ENCODE results near the gene NUDT3.
A peak's percentile ranks its signal among the peaks of the same experiment; 100 is the strongest.

NUDT3 gene

DNA sequence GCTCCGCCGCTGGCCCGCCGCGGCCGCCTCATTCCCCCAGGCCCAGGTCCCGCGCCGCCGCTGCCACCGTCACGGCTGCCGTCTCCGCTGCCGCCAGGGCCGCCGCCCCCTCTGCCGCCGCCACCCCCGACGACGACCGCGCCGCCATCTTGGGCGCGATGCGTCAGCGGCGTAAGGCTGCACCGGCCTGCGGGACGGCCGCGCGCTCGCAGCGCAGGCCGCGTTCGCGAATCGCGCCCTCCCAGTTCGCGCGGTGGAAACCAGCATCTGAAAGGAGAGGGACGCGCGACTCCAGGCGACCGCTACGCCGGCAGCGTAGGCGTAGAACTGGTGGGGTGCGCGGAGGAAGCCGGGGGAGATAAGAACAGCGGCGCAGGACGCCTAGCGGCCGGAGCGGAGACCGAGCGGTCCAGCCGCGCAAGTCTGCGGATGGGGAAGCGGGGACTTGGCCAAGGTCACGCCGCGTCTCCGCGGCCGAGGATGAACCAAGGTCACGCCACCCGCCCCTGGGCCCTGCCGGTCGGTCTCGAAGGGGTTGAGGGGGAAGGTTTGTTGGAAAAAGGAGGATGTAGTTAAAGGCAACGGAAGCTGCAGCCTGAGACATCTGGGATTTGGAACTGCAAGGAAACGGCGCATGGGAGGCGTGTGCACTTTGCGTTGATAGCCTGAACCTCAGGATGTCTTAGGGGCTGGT lies at the start of gene NUDT3:
TSS of gene NUDT3 (minus strand) at position 173 of the 694 bp plus-strand sequence. CDS start 307 bp downstream, outside the sequence.
- peak within 1 kb of the TSS; percentile 94 for H3K4me2 ChIP-seq (ENCODE audit: low read length)
- peak within 1 kb of the TSS; percentile 90 for H3K9ac ChIP-seq (ENCODE audit: low read length)
- H3K9me3 ChIP-seq (ENCODE audit: insufficient read depth, low read length): no peaks in the 10 kb centered on the region
- TF ChIP-seq, protein P1, sequence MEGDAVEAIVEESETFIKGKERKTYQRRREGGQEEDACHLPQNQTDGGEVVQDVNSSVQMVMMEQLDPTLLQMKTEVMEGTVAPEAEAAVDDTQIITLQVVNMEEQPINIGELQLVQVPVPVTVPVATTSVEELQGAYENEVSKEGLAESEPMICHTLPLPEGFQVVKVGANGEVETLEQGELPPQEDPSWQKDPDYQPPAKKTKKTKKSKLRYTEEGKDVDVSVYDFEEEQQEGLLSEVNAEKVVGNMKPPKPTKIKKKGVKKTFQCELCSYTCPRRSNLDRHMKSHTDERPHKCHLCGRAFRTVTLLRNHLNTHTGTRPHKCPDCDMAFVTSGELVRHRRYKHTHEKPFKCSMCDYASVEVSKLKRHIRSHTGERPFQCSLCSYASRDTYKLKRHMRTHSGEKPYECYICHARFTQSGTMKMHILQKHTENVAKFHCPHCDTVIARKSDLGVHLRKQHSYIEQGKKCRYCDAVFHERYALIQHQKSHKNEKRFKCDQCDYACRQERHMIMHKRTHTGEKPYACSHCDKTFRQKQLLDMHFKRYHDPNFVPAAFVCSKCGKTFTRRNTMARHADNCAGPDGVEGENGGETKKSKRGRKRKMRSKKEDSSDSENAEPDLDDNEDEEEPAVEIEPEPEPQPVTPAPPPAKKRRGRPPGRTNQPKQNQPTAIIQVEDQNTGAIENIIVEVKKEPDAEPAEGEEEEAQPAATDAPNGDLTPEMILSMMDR (IDR thresholded peaks at IDR 0.05; ENCODE audit: low read depth, low read length): peak; percentile 58
- no peak for TF ChIP-seq EZH2phosphoT487 (IDR thresholded peaks at IDR 0.05; ENCODE audit: low read depth)
- peak within 1 kb of the TSS; percentile 94 for H3K4me3 ChIP-seq (ENCODE audit: low read length)
- H3K27ac ChIP-seq (ENCODE audit: low read length): peak within 1 kb of the TSS; percentile 69
- H2AFZ ChIP-seq (ENCODE audit: low read depth, low read length): peak within 1 kb of the TSS; percentile 98
- H3K4me1 ChIP-seq (ENCODE audit: low read length): peaks cover 8% of the 10 kb centered on the region; the same call in 1 of the 2 replicates
- H3K79me2 ChIP-seq (ENCODE audit: low read length): peaks cover 46% of the 10 kb centered on the region
- no peaks in the 10 kb centered on the region for H3K36me3 ChIP-seq (replicated peaks; ENCODE audit: low read depth, low read length)
- no peaks in the 10 kb centered on the region for H4K20me1 ChIP-seq (ENCODE audit: insufficient read depth, low read length)
- no peaks in the 10 kb centered on the region for H3K27me3 ChIP-seq (ENCODE audit: low read depth, low read length)

DNA sequence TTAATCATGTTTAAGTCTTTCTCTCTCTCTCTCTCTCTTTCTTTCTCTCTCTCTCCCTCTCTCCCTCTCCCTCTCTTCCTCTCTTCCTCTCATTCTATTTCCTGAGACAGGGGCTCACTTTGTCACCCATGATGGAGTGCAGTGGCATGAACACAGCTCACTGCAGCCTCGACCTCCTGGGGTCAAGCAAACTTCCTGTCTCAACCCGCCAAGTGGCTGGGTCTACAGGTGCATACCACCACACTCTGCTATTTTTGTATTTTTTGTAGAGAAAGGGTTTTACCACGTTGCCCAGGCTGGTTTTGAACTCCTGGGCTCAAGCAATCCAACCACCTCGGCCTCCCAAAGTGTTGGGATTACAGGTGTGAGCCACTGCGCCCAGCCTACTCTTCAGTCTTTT lies 49.1 kb upstream of the NUDT3 start:
- Histone ChIP-seq H3K4me3 (ENCODE audit: low read length) (no peak overlapping the region), H3K9me3 (ENCODE audit: insufficient read depth, low read length) (no peaks in the 10 kb centered on the region), H2AFZ (ENCODE audit: low read depth, low read length) (no peak overlapping the region), H3K36me3 (replicated peaks; ENCODE audit: low read depth, low read length) (no peaks in the 10 kb centered on the region), H3K9ac (ENCODE audit: low read length) (no peak overlapping the region), H4K20me1 (ENCODE audit: insufficient read depth, low read length) (no peaks in the 10 kb centered on the region), H3K79me2 (ENCODE audit: low read length) (no peaks in the 10 kb centered on the region), H3K27me3 (ENCODE audit: low read depth, low read length) (no peaks in the 10 kb centered on the region), H3K4me2 (ENCODE audit: low read length) (no peak overlapping the region), H3K4me1 (ENCODE audit: low read length) (no peaks in the 10 kb centered on the region), H3K27ac (ENCODE audit: low read length) (no peak overlapping the region)
- no peak for TF ChIP-seq EZH2phosphoT487 (IDR thresholded peaks at IDR 0.05; ENCODE audit: low read depth)
- TF ChIP-seq, protein P1 (IDR thresholded peaks at IDR 0.05; ENCODE audit: low read depth, low read length): no peak

DNA sequence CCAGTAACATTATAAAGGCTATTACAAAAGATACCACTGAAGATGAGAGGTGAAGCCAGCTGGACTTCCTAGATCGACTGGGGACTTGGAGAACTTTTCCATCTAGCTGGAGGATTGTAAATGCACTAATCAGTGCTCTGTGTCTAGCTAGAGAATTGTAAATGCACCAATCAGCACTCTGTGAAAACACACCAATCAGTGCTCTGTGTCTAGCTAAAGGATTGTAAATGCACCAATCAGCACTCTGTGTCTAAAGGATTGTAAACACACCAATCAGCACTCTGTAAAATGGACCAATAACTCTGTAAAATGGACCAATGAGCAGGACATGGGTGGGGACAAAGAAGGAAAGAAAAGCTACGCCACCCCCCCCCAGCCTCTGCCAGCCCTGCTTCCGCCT lies 47.0 kb upstream of the NUDT3 start:
- Histone ChIP-seq H2AFZ (ENCODE audit: low read depth, low read length) (no peak overlapping the region), H3K9ac (ENCODE audit: low read length) (no peak overlapping the region), H3K4me2 (ENCODE audit: low read length) (no peak overlapping the region), H3K4me1 (ENCODE audit: low read length) (no peaks in the 10 kb centered on the region), H3K4me3 (ENCODE audit: low read length) (no peak overlapping the region), H3K9me3 (ENCODE audit: insufficient read depth, low read length) (no peaks in the 10 kb centered on the region), H3K79me2 (ENCODE audit: low read length) (no peaks in the 10 kb centered on the region), H3K27me3 (ENCODE audit: low read depth, low read length) (no peaks in the 10 kb centered on the region), H3K36me3 (replicated peaks; ENCODE audit: low read depth, low read length) (no peaks in the 10 kb centered on the region), H4K20me1 (ENCODE audit: insufficient read depth, low read length) (no peaks in the 10 kb centered on the region), H3K27ac (ENCODE audit: low read length) (no peak overlapping the region)
- TF ChIP-seq, protein P1 (IDR thresholded peaks at IDR 0.05; ENCODE audit: low read depth, low read length): no peak
- no peak for TF ChIP-seq EZH2phosphoT487 (IDR thresholded peaks at IDR 0.05; ENCODE audit: low read depth)

DNA sequence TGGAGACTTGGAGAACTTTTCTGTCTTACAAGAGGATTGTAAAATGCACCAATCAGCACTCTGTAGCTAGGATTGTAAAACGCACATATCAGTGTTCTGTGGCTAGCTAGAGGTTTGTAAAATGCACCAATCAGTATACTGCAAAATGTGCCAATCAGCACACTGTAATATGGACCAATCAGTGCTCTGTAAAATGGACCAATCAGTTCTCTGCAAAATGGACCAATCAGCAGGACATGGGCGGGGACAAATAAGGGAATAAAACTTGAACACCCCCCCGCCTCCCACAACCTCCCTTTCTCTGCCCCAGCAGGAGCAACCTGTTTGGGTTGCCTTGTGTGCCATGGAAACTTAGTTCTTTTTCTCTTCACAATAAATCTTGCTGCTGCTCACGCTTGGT lies 46.2 kb upstream of the NUDT3 start:
- Histone ChIP-seq H3K9ac (ENCODE audit: low read length) (no peak overlapping the region), H3K79me2 (ENCODE audit: low read length) (no peaks in the 10 kb centered on the region), H3K9me3 (ENCODE audit: insufficient read depth, low read length) (no peaks in the 10 kb centered on the region), H3K27me3 (ENCODE audit: low read depth, low read length) (no peaks in the 10 kb centered on the region), H4K20me1 (ENCODE audit: insufficient read depth, low read length) (no peaks in the 10 kb centered on the region), H2AFZ (ENCODE audit: low read depth, low read length) (no peak overlapping the region), H3K4me2 (ENCODE audit: low read length) (no peak overlapping the region), H3K4me3 (ENCODE audit: low read length) (no peak overlapping the region), H3K36me3 (replicated peaks; ENCODE audit: low read depth, low read length) (no peaks in the 10 kb centered on the region), H3K27ac (ENCODE audit: low read length) (no peak overlapping the region), H3K4me1 (ENCODE audit: low read length) (no peaks in the 10 kb centered on the region)
- TF ChIP-seq, protein P1 (IDR thresholded peaks at IDR 0.05; ENCODE audit: low read depth, low read length): no peak
- no peak for TF ChIP-seq EZH2phosphoT487 (IDR thresholded peaks at IDR 0.05; ENCODE audit: low read depth)

All from OCI-LY3 (cell line).